A204.1 (cell line): Measurements from ENCODE around the gene ASB2.

Experiments used
- FAIRE-seq: peaks from 2 replicates; lab custom pipeline; 2012; peaks lifted over from hg19 to GRCh38; lab: Jason Lieb, UNC

ASB2 gene

DNA sequence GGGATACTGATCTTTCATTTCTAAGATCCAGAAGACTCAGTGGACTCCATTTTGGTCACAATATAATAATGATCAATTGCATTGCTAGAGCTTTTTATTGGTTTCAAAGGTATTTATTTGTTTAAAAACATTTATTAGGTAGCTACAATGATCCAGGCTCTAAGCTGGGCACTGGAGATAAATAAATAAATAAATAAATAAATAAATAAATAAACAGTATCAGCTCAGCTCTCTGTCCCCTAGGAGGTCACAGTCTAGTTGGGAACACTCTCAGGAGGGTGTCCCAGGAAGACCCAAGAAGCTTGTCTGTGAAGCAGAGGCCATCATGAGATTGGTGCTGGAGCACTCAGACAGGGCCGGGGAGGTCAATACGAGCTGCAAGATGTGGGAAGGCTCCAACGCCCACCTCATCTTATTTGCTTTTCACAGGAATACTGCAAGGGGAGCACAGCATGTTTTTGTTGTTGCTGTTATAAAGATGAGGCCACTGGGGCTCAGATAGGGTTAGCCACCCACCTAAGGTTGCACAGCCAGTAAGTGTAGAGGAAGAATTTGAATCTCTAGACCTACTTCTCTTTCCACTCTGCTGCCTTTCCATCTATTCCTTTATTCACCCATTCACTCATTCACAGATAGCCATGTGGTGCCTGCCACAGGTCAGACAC is 15.5 kb downstream of the ASB2 start:
- FAIRE-seq: no peak

DNA sequence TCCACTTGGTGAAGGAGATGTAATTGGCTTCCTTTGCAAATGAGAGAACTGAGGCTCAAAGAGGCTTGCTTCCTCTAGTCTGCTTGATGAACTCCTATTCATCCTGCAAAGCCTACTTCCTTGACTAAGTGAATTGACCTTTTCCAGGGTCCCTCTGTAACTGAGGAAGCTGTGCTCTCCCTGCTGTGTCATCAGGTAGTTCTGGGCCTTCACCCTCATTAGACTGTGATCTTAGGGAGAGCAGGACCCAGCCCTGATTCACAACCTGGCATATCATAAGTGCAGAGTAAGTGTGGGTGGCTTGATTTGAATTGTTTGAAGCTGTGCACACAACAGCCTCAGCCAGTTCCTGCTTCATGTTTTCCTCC is 16.3 kb downstream of the ASB2 start:
- FAIRE-seq: no peak

DNA sequence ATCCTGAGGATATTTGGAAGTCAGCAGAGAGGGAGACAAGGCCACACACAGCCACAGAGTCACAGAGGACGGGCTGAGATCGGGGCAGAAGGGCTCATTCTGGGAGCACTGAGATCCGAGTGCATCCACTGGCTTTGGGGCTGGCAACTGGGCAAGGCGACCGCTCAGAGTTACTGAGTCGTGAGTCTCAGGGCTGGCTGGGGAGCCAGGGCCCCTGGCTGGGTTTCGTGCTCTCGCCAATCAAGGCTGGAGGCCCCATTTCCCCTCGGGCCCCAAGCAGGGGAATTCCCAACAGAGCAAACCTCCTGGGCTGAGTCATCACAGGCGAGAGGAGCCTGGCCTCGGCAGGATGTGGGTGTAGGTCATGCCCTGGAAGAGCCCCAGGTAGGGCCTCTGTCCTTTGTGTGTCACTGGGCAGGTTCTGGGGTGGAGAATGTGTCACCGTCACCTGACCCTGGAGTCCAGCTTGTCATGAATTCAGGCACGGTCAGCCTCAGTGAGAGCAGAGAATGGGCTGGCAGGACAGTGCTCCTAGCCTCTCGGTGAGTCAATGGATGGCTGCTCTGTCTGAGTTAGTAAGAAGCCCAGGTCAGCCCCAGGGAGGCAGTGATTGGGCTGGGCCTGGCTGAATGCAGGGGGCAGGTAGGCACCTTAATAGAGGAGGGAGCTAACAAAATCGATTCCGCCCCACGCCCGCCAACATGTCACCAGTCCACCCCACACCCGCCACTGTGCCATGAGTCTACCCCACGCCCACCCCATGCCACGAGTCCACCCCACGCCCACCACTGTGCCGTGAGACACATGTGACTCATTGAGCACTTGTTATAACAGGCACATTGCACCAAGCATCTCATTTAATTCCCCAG is 16.9 kb downstream of the ASB2 start:
- FAIRE-seq: no peak

DNA sequence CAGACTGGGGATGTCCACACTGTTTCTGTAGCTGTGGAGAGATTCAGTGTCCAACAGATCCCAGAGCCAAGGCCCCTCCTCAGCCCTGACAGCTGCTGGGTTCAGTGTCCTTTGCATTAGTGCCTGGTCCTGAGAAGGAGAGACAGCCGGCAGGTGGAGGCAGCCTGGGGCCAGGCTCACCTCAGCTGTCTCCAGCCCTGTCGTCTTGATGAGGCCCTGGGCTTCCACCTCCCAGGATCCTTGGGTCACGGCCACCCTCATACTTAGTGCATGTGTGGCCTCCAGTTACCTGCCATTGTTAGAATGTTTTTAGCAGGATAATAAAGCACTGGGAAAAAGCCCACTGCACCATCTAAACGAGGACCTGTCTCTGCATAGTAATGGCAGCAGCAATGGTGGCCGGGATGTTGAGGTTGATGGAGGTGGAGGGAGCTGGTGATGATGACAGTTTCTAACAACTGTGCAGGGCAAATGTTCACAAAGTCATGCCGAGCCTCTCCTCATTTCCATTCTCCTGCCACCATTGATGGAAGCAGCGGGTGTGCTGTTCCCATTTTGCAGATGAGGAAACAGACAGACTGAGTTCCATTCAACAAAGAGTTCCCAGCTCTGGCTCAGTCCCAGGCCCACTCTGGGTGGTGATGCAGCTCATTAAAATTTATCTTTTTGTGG is 17.7 kb downstream of the ASB2 start:
- FAIRE-seq: no peak

DNA sequence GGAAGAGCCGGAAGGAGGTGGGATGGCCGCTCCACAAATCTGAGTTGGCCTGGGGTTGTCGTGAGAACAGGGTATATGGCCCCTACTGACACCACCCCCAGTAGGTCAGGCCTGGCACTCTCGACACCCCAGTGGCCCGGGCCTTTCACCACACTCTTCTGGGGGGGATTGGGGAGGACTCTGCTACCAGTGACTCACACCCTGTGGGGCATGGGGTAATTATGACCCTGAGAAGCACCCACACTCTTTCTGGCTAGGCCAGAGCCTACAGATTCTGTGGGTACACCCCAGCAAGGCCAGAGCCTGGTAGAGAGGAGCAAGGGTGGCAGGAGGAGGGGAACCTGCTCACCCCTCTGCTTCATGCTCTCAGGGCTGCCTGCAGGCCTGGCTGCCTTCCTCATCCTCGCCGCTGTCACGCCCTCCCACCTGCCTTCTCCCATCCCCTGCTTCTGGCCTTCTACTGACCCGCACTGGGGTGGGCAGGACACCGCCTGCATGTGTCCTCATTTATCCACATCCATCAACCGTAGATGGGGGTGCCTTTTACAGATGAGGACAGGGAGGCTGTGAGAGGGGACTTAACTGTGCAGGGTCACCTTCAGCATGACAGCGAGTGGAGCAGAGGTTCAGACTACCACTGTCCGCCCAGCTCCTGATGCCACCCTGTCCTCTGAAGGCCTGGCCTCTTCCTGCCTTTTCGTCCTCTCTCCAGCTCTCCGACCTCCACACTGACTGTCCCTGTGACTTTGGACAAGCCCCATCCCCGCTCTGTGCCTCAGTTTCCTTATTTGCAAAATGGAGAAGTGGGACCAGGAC is 18.4 kb downstream of the ASB2 start:
- no peak for FAIRE-seq

DNA sequence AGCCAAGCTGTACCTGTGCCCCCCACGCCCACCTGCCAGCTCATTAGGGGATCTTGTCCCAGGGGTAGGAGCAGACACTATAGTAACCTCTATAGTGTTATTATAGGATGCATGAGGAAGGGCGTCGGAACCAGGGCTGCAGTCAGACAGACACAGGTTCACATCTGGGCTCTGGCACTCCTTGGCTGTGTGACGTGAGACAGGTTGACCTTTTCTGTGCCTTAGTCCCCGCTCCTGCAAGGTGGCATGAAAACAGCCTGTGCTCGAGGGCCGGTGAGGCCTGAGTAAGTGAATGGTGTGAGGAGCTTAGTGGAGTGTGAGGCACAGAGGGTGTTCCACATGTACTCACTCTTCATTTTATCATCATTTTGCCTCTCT is 19.0 kb downstream of the ASB2 start:
- FAIRE-seq: no peak

DNA sequence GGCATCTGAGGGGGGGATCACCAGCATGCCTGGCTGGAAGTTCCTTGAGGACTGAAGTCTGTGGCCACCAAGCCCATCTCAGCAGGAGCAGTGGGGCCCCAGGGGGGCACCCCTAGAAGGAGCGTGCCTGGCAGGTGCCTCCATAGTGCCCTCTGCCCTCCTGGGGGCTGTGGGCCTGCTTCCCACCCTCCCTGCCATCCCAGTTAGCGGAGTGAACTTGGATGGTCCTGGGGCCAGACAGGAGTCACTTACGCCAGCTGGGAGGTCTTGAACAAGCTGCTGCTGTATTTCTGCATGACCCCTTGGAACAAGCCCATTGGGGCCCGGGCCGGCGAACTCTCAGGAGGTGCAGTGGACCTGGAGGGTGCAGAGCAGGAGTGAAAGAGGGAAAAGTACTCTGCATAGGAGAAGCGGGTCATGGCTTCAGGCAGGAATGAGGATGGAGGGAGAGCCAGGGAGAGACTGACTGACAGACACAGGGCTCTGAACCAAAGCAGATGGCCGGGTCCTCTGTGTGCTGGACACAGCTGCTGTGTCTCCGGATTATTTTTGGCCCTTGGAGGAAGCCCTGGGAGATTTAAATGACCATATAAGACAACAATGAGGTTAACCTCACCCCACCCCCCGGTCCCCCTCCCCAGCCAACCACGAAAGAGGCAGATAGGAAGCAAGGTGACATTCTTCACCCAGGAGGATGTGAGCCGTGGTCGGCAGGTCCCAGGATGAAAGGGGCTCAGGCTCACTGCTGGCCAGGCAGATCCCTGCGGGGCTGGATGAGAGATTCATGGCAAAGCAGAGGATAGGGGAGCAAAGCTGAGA is 19.6 kb downstream of the ASB2 start:
- no peak for FAIRE-seq

DNA sequence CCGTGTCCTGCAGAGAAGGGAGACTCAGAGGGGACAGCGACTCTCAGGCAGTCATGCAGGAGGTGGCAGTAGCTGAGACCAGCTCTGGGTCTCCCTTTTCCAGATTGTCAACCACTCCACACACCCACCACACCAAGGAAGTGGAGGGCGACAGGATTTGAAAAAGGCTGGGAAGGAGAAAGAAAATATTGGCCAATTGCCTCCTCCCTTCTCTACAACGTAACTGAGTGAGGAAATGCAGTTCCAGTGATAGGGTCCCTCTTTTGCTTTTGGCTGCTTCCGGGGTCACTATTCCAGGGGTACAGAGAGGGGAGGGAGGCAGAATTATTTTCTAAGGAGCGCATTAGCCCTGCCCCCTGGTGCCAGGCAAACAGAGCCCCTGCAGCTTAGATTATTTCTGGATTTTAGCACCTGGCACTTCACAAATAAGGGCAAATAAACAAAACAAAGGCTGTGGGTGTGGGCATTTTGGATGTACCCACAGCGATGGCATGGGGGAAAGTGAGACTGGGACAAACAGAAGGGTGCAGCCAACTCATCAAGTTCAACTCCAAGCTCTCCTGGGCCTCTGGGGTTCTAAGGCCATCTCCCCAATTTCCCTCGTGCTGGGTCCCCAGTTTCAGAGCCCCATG is 20.4 kb downstream of the ASB2 start:
- FAIRE-seq: no peak

DNA sequence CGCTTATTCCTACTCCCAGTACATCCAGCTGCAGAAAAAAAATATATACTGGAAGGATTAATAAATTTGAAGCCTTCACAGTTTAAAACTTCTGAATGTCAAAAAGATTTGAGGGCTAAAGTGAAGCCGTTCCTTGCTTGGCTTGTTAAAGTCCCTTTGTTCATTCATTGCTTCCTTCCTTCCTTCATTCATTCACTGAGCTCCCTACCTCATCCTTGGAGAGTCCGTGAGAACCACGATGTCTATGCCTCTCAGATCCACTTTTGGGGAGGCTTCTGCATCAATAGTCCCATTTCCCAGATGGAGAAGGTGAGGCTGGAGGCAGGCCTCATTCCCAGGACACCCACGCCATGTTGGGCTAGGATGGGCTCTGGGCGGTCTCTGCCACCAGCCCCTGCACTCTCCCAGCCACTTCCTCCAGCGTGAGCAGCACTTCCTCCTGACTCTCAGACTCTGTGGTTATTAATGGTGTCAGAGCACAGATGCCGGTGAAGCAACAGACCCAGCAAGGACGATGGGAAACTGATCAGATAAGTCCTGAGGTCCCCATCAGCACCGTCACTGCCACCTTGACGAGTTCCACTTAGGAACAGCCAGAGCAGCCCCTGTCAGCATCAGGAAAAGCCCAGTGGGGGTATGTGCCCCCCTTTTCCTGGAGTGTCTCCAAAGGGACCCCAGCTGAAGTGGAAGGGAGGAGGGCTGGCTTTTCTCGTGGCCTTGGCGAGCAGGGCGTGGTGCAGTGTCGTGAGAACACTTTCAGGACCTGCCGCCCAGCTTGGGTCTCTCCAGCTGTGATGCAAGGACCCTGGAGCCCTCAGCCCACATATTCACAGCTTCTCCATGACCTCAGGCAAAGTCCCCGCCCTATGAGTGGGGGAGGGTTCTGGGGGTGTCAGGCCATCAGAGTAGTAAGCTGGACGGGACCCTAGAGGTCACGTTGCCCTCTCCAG is 21.2 kb downstream of the ASB2 start:
- FAIRE-seq: no peak

DNA sequence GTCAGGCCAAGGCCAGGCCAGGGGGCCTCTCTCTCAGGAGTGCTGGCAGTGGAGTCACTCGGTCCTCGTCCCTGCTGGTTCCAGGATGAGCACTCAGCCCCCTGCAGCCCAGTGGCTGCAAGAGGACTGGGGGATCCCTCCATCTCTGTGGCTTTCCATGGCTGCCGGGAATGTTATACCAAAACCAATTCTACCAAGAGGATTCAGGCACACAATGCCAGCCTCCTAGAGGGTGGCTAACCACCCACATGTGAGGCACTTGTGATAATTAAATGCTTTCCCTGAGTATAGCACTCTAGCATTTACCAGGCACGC is 21.9 kb downstream of the ASB2 start:
- FAIRE-seq: no peak

DNA sequence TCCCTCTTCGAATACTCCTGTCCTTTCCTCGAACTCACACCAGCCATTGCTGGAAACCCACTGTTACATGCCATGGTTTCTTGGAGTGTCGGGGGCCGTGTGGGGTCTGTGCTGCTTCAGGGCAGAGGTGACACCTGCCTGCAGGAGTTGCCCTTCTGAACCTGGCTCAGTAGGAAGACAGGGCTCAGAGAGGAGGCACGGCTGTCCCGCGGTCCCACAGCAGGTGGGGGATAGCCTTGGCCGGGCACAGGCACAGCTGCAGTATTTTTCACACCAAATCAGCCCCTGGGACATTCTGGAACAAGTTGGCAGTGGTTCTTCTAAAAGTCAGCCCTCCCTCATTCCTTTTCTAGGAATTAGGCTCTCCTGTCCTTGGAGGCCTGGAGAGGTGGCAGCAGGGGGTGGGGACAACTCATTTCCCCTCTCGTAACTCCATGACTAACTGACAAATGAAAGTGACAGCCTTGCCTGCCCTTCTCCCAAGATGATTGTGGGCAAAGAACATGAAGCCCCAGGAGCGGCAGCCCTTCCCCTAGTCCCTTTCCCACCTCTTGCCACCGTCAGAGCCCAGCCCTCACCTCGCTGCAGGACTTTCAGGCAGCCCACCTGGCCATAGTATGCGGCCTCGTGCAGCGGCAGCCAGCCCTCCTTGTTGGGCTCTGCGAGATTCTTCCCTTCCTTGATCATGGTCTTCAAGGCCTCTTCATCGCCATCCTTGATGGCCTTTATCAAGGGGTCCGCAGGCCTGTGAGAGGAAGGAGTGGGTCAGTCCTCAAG is 22.4 kb downstream of the ASB2 start:
- FAIRE-seq: no peak

DNA sequence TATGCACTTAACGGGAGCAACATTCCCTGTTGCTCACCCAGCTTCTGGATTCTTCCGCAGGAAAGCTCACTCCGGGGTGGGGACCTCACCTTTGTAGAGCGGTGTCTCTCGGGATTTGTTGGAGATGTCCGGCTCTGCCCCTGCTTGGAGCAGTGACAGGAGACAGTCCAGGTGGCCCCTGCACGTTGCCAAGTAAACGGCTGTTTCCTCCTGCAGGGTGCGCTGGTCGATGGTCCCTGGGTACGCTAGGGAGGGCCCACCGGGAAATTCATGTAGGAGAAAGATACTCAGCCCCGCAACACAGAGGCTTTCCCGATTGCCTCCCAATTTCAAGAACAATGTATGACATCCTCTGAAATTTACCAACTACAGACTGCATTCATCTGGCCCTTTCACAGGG is 23.1 kb downstream of the ASB2 start:
- no peak for FAIRE-seq

DNA sequence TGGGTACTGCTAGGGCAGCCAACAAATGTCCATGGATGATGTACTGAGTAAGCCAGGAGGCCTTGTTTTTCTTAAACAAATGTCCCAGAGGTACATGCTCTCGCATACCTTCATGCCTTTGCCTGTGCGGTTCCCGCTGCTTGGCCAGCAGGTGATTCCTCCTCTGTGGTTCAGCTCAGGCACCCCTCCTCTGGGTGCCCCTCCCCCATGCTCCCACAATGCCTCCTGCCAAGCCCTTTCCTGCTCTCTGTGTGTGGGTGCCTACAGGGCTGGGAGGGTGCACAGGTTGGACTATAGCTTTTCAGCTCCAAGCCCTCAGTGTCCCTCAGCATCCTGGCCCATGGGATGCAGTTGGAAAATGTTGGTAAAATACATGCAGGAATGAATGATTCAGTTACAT is 23.5 kb downstream of the ASB2 start:
- no peak for FAIRE-seq

DNA sequence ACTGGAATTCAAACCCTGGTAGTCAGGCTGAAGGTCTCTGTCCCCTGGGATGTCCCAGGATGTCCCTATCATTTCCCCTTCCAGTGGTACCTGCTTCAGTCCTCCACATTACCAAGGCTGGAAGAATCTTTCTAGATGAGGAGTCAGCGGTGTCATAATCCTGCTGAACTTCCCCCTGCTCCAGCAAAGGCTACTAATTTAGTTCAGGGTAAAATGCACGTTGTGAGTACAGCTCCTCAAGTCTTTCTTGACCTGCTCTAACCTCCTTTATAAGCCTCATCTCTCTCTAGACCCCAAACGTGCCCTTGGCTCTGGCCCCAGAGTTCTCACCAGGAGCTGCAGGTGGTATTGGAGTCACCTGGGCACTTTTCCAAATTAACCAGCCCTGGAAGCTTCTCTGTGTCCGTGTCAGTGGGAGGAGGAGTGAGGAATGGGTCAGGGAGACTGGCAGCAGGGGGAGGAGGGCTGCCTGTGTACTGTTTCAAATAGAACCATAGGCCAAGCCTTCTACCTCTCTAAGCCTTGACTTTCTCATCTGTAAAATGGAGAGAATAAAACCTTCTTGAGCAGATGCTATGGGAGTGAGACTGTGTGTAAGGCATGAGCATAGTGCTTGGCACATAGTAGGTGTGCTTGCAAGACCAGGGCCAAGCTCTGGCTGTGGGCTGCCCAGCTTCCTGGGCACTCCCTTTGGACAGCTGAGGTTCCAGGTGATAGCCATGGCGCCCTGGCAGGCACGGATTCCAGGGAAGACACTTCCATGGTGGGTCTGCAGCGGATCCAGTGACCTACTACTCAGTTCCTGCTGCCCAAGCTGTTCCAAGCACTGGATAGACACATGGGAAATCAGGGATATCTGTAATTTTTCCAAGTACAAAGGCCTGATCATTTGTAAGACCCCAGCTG is 24.5 kb downstream of the ASB2 start:
- FAIRE-seq: no peak

DNA sequence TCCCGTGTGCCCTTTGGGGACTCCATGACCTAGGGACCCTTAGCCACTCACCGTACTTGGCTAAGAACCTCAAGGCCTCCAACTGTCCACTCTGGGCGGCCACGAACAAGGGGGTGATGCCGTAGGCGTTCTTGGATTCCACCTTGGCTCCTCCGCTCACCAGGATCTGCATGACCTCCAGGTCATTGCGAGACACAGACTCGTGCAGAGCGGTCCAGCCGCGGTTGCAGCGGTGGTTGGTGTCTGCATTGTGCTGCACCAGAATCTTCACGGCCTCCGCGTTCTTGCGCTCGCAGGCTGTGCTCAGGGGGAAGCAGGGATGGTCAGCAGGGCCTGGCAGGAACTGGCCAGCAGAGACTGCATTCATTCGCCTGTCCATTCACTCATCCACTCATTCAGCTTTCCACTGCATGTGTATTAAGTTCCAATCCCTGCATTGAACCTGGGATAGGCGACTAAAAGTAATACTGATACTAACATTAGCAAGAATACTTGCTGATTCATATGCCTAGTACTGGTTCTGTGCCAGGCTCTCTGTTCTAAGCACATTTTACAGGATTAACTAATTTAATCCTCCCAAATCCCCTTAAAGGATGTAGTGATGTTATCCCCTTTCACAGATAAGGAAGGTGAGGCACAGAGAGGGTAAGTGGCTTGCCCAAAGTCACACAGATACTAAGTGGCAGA is 25.3 kb downstream of the ASB2 start:
- FAIRE-seq: no peak

DNA sequence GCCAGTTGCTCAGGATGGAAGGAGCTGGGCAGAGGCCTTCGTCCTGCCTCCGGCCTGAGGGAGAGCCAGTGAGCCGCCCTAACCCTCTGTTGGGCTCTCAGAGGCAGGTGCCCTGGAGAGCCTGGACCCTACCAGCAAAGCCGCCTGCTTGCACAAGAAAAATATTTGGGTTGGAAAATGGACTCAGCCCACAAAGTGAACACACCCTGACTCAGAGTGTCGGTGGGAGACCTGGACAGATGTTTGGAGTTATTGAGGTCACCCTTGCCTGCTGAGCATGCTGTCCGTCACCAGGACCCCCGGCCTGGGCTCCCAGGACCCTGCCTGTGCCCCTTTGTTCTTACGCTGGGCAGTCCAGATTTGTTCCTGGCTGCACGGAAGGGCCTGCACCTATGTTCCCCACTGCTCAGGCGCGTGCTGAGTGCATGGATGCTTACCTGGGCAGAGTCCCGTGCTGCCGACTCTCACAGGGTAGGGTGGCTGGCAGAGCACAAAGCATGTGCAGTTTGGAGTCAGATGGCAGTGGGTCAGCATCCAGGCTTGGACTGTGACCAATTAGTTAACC is 26.8 kb downstream of the ASB2 start:
- no peak for FAIRE-seq

DNA sequence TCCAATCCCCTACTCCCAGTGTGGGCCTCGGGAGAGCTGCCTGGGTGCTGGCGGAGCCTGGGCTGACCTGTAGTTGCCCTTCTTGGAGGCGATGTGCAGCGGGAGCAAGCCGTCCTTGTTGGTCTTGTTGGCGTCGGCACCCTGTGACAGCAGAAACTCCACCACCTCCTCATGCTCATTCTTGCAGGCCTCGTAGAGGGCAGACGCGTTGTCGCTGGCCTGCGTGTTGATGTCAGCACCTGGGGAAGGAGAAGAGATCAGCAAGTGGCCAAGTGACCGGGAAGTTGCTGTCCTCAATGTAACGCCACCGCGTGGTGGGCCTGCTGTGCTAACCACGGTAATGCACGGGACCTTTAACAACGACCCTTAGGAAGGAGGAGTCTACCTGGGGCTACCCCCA is 29.1 kb downstream of the ASB2 start:
- no peak for FAIRE-seq
